ENCODE measurements around the gene CCDC9.

The CCDC9 gene

DNA sequence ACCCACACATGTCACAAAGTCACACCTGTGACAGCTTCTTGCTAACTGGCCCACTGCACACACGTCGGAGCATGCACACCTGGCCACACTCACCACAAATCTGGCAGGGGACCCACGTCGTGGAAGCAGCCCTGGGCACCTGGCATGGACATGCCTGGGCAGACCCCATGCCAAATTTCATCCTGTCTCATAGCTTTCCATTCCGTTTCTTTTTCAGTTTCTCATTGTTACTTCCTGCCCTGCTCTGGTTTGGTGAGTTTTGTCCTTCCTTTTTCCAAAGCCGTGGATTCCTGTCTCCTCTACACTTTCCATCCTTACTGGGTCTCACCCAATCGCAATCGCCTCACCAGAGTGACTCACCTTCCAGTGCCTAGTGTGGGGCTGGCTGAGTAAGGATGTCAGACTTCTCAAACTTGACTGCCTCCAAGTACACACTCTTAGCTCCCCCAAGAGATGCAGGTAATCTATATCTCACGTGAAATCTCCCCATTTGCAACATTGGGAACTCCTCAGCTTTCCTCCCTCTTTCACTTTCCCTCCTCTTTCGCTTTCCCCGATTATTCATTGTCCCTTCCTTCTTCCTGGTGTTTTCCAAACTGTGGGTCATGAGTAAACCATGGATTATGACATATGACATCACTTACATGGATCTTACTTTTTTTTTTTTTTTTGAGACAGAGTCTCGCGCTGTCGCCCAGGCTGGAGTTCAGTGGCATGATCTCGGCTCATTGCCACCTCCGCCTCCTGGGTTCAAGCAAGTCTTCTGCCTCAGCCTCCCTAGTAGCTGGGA, 23.7 kb upstream of the CCDC9 start:
- peak; percentile 5 for ATAC-seq
- TF ChIP-seq ZNF8 (CRISPR knock-in tag; IDR thresholded peaks at IDR 0.05) (no peak), ZFP30 (CRISPR knock-in tag; IDR thresholded peaks at IDR 0.05) (no peak), TOX (CRISPR knock-in tag; IDR thresholded peaks at IDR 0.05; ENCODE audit: borderline replicate concordance) (no peak), SNAI2 (CRISPR knock-in tag; IDR thresholded peaks at IDR 0.05) (no peak), ESRRG (CRISPR knock-in tag; IDR thresholded peaks at IDR 0.05) (no peak)
- TF ChIP-seq, protein P1, sequence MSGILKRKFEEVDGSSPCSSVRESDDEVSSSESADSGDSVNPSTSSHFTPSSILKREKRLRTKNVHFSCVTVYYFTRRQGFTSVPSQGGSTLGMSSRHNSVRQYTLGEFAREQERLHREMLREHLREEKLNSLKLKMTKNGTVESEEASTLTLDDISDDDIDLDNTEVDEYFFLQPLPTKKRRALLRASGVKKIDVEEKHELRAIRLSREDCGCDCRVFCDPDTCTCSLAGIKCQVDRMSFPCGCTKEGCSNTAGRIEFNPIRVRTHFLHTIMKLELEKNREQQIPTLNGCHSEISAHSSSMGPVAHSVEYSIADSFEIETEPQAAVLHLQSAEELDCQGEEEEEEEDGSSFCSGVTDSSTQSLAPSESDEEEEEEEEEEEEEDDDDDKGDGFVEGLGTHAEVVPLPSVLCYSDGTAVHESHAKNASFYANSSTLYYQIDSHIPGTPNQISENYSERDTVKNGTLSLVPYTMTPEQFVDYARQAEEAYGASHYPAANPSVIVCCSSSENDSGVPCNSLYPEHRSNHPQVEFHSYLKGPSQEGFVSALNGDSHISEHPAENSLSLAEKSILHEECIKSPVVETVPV (CRISPR knock-in tag; IDR thresholded peaks at IDR 0.05) = no peak

DNA sequence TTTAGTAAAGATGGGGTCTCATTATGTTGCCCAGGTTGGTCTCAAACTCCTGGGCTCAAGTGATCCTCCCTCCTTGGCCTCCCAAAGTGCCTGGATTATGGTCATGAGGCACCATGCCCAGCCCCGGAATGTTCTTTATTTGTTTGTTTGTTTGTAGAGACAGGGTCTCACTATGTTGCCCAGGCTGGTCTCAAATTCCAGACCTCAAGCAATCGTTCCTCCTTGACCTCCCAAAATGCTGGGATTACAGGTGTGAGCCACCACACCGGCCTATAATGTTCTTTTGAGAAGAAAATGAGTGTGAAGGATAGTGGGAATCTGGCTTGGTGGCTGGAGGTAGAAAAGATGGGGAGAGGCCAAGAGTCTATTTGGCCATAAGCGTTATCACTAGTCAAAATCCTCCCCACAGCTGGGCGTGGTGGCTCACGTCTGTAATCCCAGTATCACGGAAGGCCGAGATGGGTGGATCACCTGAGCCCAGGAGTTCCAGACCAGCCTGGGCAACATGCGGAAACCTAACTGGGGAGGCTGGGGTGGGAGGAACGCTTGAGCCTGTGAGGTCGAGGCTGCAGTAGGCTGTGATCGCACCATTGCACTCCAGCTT, 20.2 kb upstream of the CCDC9 start:
- ATAC-seq = no peak

GRCh38 chr19:47239152-47239551, 17.2 kb upstream of the CCDC9 start:
- TF ChIP-seq ZNF8 (CRISPR knock-in tag; IDR thresholded peaks at IDR 0.05) = no peak
- TF ChIP-seq GLIS3 (CRISPR knock-in tag; IDR thresholded peaks at IDR 0.05) = no peak
- TF ChIP-seq SNAI2 (CRISPR knock-in tag; IDR thresholded peaks at IDR 0.05) = no peak
- no peak for TF ChIP-seq ZNF70 (CRISPR knock-in tag; IDR thresholded peaks at IDR 0.05)
- no peak for TF ChIP-seq TOX (CRISPR knock-in tag; IDR thresholded peaks at IDR 0.05; ENCODE audit: borderline replicate concordance)
- TF ChIP-seq ZFP30 (CRISPR knock-in tag; IDR thresholded peaks at IDR 0.05) = no peak
- TF ChIP-seq ZC3H10 (CRISPR knock-in tag; IDR thresholded peaks at IDR 0.05) = no peak
- TF ChIP-seq TSHZ2 (CRISPR knock-in tag; IDR thresholded peaks at IDR 0.05) = no peak
- TF ChIP-seq ZNF565 (CRISPR knock-in tag; conservative IDR thresholded peaks at IDR 0.05; ENCODE audit: low read depth) = no peak
- TF ChIP-seq, protein P1 (CRISPR knock-in tag; IDR thresholded peaks at IDR 0.05) = no peak
- no peak for TF ChIP-seq OSR1 (CRISPR knock-in tag; IDR thresholded peaks at IDR 0.05)
- no peak for TF ChIP-seq BACH2 (CRISPR knock-in tag; IDR thresholded peaks at IDR 0.05; ENCODE audit: borderline replicate concordance)
- TF ChIP-seq, protein P2, sequence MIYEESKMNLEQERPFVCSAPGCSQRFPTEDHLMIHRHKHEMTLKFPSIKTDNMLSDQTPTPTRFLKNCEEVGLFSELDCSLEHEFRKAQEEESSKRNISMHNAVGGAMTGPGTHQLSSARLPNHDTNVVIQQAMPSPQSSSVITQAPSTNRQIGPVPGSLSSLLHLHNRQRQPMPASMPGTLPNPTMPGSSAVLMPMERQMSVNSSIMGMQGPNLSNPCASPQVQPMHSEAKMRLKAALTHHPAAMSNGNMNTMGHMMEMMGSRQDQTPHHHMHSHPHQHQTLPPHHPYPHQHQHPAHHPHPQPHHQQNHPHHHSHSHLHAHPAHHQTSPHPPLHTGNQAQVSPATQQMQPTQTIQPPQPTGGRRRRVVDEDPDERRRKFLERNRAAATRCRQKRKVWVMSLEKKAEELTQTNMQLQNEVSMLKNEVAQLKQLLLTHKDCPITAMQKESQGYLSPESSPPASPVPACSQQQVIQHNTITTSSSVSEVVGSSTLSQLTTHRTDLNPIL (CRISPR knock-in tag; IDR thresholded peaks at IDR 0.05; ENCODE audit: low read depth) = no peak
- no peak for TF ChIP-seq CSDC2 (CRISPR knock-in tag; IDR thresholded peaks at IDR 0.05)
- no peak for ATAC-seq

More for the DNA sequence above, 20.2 kb upstream of the CCDC9 start:
- TF ChIP-seq TOX (CRISPR knock-in tag; IDR thresholded peaks at IDR 0.05; ENCODE audit: borderline replicate concordance) = no peak
- TF ChIP-seq ZNF565 (CRISPR knock-in tag; conservative IDR thresholded peaks at IDR 0.05; ENCODE audit: low read depth) = no peak
- TF ChIP-seq, protein P2 (CRISPR knock-in tag; IDR thresholded peaks at IDR 0.05; ENCODE audit: low read depth) = no peak
- TF ChIP-seq ZNF8 (CRISPR knock-in tag; IDR thresholded peaks at IDR 0.05) = no peak
- TF ChIP-seq, protein P1 (CRISPR knock-in tag; IDR thresholded peaks at IDR 0.05) = no peak
- TF ChIP-seq ESRRG (CRISPR knock-in tag; IDR thresholded peaks at IDR 0.05) = no peak
- no peak for TF ChIP-seq ZNF70 (CRISPR knock-in tag; IDR thresholded peaks at IDR 0.05)
- no peak for TF ChIP-seq RARB (CRISPR knock-in tag; IDR thresholded peaks at IDR 0.05)
- no peak for TF ChIP-seq SNAI2 (CRISPR knock-in tag; IDR thresholded peaks at IDR 0.05)
- no peak for TF ChIP-seq TCF4 (CRISPR knock-in tag; IDR thresholded peaks at IDR 0.05; ENCODE audit: borderline replicate concordance)
- TF ChIP-seq GLIS3 (CRISPR knock-in tag; IDR thresholded peaks at IDR 0.05) = no peak
- TF ChIP-seq OSR1 (CRISPR knock-in tag; IDR thresholded peaks at IDR 0.05) = no peak
- TF ChIP-seq ZC3H10 (CRISPR knock-in tag; IDR thresholded peaks at IDR 0.05) = no peak
- no peak for TF ChIP-seq ZFP3 (CRISPR knock-in tag; IDR thresholded peaks at IDR 0.05)
- no peak for TF ChIP-seq ISL1 (CRISPR knock-in tag; IDR thresholded peaks at IDR 0.05)
- TF ChIP-seq ZFP30 (CRISPR knock-in tag; IDR thresholded peaks at IDR 0.05) = no peak

All from SK-N-SH treated with all-trans-retinoic acid at 6 μM for 48 hours (cell line).